HG02938 (cell line): ENCODE data around the gene STIMATE.
A peak's percentile ranks its signal among the peaks of the same experiment; 100 is the strongest.

Experiments
- ATAC-seq: cut with Tn5 transposase; IDR thresholded peaks from one replicate; pipeline ENCODE4 v1.9.1; 2021; ENCODE audit warnings: mild to moderate bottlenecking, moderate library complexity; ENCODE audit not compliant: unreplicated experiment

The STIMATE gene

GRCh38 chr3:52897130-52898122, at the start of gene STIMATE:
Gene STIMATE (minus strand): TSS chr3:52897548. CDS start chr3:52897450, 98 bp downstream.
- peak; percentile 73 for ATAC-seq

GRCh38 chr3:52939600-52939999, 42.3 kb upstream of the STIMATE start:
- ATAC-seq = no peak

GRCh38 chr3:52934630-52935530, 37.5 kb upstream of the STIMATE start:
- ATAC-seq = no peak

GRCh38 chr3:52931889-52932288, 34.5 kb upstream of the STIMATE start:
- ATAC-seq = no peak

- no peak for ATAC-seq
Measured at GRCh38 chr3:52931328-52931727, 34.0 kb upstream of the STIMATE start.

- ATAC-seq = no peak
Measured at GRCh38 chr3:52930748-52931147, 33.4 kb upstream of the STIMATE start.

- no peak for ATAC-seq
Measured at GRCh38 chr3:52926554-52926953, 29.2 kb upstream of the STIMATE start.

GRCh38 chr3:52925405-52926313, 28.3 kb upstream of the STIMATE start:
- no peak for ATAC-seq

GRCh38 chr3:52923963-52924362, 26.6 kb upstream of the STIMATE start:
- ATAC-seq = no peak

- ATAC-seq = no peak
Measured at GRCh38 chr3:52920841-52921240, 23.5 kb upstream of the STIMATE start.

GRCh38 chr3:52917044-52917443, 19.7 kb upstream of the STIMATE start:
- ATAC-seq = no peak

- no peak for ATAC-seq
Measured at GRCh38 chr3:52915294-52915693, 17.9 kb upstream of the STIMATE start.

GRCh38 chr3:52912885-52913731, 15.8 kb upstream of the STIMATE start:
- no peak for ATAC-seq

- no peak for ATAC-seq
Measured at GRCh38 chr3:52910823-52911222, 13.5 kb upstream of the STIMATE start.

- no peak for ATAC-seq
Measured at GRCh38 chr3:52907497-52907896, 10.1 kb upstream of the STIMATE start.

- ATAC-seq = no peak
Measured at GRCh38 chr3:52904552-52904951, 7.2 kb upstream of the STIMATE start.

GRCh38 chr3:52904000-52904399, 6.7 kb upstream of the STIMATE start:
- no peak for ATAC-seq

- ATAC-seq = no peak
Measured at GRCh38 chr3:52896613-52897012, 735 bp downstream of the STIMATE start.

GRCh38 chr3:52896151-52896550, 1.2 kb downstream of the STIMATE start:
- no peak for ATAC-seq

GRCh38 chr3:52895418-52895817, 1.9 kb downstream of the STIMATE start:
- ATAC-seq = no peak
